OCI-LY1 (cell line): ENCODE data around the gene GFPT2.

Experiments used
- H2AFZ ChIP-seq: fragments of 200-600 bp; sonication (generic), shearing (Covaris generic); 2 replicates; pipeline ENCODE4 v1.6.0; 2014; ENCODE audit warnings: antibody characterized with exemption, mild to moderate bottlenecking, low read length
- H3F3A ChIP-seq: fragments of 200-600 bp; sonication (generic), shearing (Covaris generic); 2 replicates; pipeline ENCODE4 v1.6.0; 2014; ENCODE audit warnings: mild to moderate bottlenecking, antibody characterized with exemption, low read length, moderate library complexity; ENCODE audit not compliant: insufficient read depth
- H3K27ac ChIP-seq: fragments of 200-600 bp; sonication (generic); 2 replicates; pipeline ENCODE4 v1.5.1; 2014; ENCODE audit warnings: low read length, mixed run types, mild to moderate bottlenecking, low read depth; ENCODE audit not compliant: poor library complexity, severe bottlenecking
- H3K27me3 ChIP-seq: fragments of 200-600 bp; sonication (generic); 2 replicates; pipeline ENCODE4 v1.6.0; 2014; ENCODE audit warnings: antibody characterized with exemption, mild to moderate bottlenecking, low read length, moderate library complexity; ENCODE audit not compliant: insufficient read depth
- H3K36me3 ChIP-seq: fragments of 200-600 bp; sonication (generic); 2 replicates; pipeline ENCODE4 v1.6.1; 2014; ENCODE audit warnings: mild to moderate bottlenecking, antibody characterized with exemption, low read length, moderate library complexity, mixed read lengths; ENCODE audit not compliant: insufficient read depth
- H3K4me1 ChIP-seq: fragments of 200-600 bp; sonication (generic); 2 replicates; pipeline ENCODE4 v1.5.1; 2014; ENCODE audit warnings: mild to moderate bottlenecking, low read length, moderate library complexity; ENCODE audit not compliant: insufficient read depth, severe bottlenecking
- H3K4me2 ChIP-seq: fragments of 200-600 bp; sonication (generic), shearing (Covaris generic); 2 replicates; pipeline ENCODE4 v1.6.1; 2014; ENCODE audit warnings: low read length
- H3K4me3 ChIP-seq: fragments of 200-600 bp; sonication (generic); 2 replicates; pipeline ENCODE4 v1.5.1; 2014; ENCODE audit warnings: low read length, low read depth, mild to moderate bottlenecking, mixed read lengths; ENCODE audit not compliant: poor library complexity, severe bottlenecking
- H3K79me2 ChIP-seq: fragments of 200-600 bp; shearing (Covaris generic); 2 replicates; pipeline ENCODE4 v1.6.1; 2016; ENCODE audit warnings: mixed run types, low read length, mixed read lengths; ENCODE audit not compliant: insufficient read depth
- H3K9ac ChIP-seq: fragments of 200-600 bp; sonication (generic), shearing (Covaris generic); 2 replicates; pipeline ENCODE4 v1.6.1; 2014; ENCODE audit warnings: mild to moderate bottlenecking, low read length, mixed read lengths
- H3K9me2 ChIP-seq: fragments of 200-600 bp; sonication (generic), shearing (Covaris generic); 2 replicates; pipeline ENCODE4 v1.6.1; 2014; ENCODE audit warnings: low read depth, mild to moderate bottlenecking, low read length, mixed read lengths
- H3K9me3 ChIP-seq: fragments of 200-600 bp; shearing (Covaris generic); 2 replicates; pipeline ENCODE4 v1.6.1; 2014; ENCODE audit warnings: low read length, mixed read lengths
- H4K20me1 ChIP-seq: fragments of 200-600 bp; sonication (generic), shearing (Covaris generic); 2 replicates; pipeline ENCODE4 v1.6.0; 2016; ENCODE audit warnings: mild to moderate bottlenecking, low read length; ENCODE audit not compliant: insufficient read depth
- EZH2 ChIP-seq: fragments of 200-600 bp; sonication (generic), shearing (Covaris generic); IDR thresholded peaks from 2 replicates; pipeline ENCODE4 v1.8.0; 2017; ENCODE audit warnings: borderline replicate concordance, mixed run types, mild to moderate bottlenecking, antibody characterized with exemption, low read length, moderate library complexity, mixed read lengths
- TF ChIP-seq, protein P1 (sequence below): fragments of 200-600 bp; sonication (generic), shearing (Covaris generic); IDR thresholded peaks from 2 replicates; pipeline ENCODE4 v1.5.1; 2017; ENCODE audit warnings: mild to moderate bottlenecking, antibody characterized with exemption, low read length, moderate library complexity, mixed read lengths

GFPT2 gene

DNA sequence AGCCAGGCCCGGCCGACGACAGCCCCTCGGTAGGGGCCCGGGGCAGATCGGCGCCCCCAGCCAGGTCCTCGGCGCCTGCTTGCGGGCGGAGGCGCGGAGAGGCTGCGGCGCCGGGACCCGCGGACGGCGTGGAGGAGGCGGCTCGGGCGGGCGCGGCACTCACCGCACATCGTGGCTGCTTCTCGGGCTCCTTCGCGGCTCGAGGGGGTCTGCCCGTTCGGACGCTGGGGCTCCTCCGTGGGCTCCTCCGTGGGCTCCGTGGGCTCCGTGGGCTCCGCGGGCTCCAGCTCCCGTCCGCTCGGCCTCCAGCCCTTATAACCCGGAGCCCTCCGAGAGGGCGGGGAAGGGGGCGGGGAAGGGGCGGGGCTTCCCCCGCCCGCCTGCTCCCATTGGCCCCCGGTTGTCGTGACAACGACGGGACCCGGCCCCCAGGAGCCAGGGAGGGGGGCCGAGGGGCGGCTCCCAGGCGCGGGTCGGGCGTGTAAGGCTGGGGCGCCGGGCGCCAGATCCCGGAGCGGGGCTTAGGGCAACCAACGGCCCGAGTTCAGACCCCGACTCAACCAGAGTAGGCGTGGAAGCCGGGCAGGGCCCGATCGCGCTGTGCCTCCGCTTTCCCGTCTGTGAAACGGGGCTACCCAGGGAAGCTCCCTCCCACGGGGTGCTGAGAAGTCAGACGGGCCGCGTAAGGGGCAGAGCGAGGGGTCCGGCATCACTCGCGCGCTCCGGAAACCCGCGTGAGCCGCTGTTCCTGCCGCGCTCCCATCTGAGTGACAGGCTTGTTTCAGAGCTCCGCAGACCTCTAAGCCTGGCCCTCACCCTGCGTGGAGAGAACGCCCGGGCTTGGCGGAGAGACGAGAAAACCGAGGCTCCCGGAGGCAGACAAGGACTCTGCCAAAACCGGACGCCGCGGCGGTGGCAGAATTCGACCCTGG, at the start of gene GFPT2:
Gene GFPT2, minus strand, starts transcription at position 289 of the 932 bp plus-strand sequence. Its CDS starts 119 bp downstream, at position 170.
- H3K4me2 ChIP-seq = peak within 1 kb of the TSS; percentile 57
- H3K9ac ChIP-seq = no peak within 1 kb of the TSS
- no peaks in the 10 kb centered on the region for H3K9me2 ChIP-seq
- H3K36me3 ChIP-seq = no peaks in the 10 kb centered on the region
- TF ChIP-seq, protein P1, sequence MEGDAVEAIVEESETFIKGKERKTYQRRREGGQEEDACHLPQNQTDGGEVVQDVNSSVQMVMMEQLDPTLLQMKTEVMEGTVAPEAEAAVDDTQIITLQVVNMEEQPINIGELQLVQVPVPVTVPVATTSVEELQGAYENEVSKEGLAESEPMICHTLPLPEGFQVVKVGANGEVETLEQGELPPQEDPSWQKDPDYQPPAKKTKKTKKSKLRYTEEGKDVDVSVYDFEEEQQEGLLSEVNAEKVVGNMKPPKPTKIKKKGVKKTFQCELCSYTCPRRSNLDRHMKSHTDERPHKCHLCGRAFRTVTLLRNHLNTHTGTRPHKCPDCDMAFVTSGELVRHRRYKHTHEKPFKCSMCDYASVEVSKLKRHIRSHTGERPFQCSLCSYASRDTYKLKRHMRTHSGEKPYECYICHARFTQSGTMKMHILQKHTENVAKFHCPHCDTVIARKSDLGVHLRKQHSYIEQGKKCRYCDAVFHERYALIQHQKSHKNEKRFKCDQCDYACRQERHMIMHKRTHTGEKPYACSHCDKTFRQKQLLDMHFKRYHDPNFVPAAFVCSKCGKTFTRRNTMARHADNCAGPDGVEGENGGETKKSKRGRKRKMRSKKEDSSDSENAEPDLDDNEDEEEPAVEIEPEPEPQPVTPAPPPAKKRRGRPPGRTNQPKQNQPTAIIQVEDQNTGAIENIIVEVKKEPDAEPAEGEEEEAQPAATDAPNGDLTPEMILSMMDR = no peak
- TF ChIP-seq EZH2 = no peak
- H3K79me2 ChIP-seq = no peaks in the 10 kb centered on the region
- peak within 1 kb of the TSS; percentile 49 for H3K4me3 ChIP-seq
- no peak within 1 kb of the TSS for H3K27ac ChIP-seq
- no peaks in the 10 kb centered on the region for H3K4me1 ChIP-seq
- H4K20me1 ChIP-seq = no peaks in the 10 kb centered on the region
- H3K9me3 ChIP-seq = no peaks in the 10 kb centered on the region
- no peaks in the 10 kb centered on the region for H3F3A ChIP-seq
- no peak within 1 kb of the TSS for H2AFZ ChIP-seq
- H3K27me3 ChIP-seq = no peaks in the 10 kb centered on the region

DNA sequence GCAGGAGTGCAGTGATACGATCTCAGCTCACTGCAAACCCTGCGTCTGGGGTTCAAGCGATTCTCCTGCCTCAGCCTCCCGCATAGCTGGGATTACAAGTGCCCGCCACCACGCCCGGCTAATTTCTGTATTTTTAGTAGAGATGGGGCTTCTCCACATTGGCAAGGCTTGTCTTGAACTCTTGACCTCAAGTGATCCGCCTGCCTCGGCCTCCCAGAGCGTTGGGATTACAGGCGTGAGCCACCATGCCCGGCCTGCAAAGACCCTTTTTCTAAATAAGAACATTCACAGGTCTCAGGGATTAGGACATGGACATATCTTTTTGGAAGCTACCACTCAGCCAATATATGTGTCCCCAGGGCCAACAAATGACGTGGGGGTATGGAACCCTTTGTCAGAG, 49.6 kb upstream of the GFPT2 start:
- no peaks in the 10 kb centered on the region for H3K4me1 ChIP-seq
- no peak overlapping the region for H3K9ac ChIP-seq
- no peaks in the 10 kb centered on the region for H3K27me3 ChIP-seq
- H2AFZ ChIP-seq = no peak overlapping the region
- H4K20me1 ChIP-seq = no peaks in the 10 kb centered on the region
- no peak overlapping the region for H3K27ac ChIP-seq
- no peaks in the 10 kb centered on the region for H3K9me3 ChIP-seq
- H3K79me2 ChIP-seq = no peaks in the 10 kb centered on the region
- H3F3A ChIP-seq = no peaks in the 10 kb centered on the region
- no peaks in the 10 kb centered on the region for H3K9me2 ChIP-seq
- TF ChIP-seq EZH2 = no peak
- TF ChIP-seq, protein P1 = no peak
- H3K4me2 ChIP-seq = no peak overlapping the region
- no peaks in the 10 kb centered on the region; the same call in 1 of the 2 replicates for H3K36me3 ChIP-seq
- H3K4me3 ChIP-seq = no peak overlapping the region

DNA sequence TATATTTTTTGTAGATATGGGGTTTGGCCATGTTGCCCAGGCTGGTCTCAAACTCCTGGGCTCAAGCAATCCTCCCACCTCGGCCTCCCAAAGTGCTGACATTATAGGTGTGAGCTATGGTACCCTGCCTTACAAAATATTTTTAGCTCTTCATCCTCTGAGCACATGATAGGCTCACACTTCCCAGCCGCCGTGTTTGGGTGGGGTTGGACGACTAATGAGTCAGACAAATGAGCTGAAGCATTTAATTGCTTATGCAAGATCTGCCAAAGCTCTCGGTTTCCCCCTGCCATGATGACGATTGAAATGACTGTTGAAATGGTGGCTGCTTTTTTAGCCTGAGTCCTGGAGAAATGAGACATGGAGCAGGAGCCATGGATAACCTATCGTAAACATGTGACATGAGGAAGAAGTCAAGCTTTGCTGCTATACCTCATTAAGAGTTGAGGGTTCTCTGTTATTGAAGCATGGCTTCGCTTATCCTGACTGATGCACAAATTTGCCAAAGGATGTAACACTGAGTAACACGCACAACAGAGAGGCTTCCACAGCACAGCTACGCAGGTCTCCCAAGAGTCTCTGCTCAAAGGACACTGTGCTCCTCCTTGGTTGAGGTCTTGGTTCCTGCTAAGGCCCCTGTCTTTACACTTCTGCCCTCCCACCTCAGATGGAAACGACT, 48.2 kb upstream of the GFPT2 start:
- H3K9me3 ChIP-seq = no peaks in the 10 kb centered on the region
- H3K9me2 ChIP-seq = no peaks in the 10 kb centered on the region
- H3K27ac ChIP-seq = no peak overlapping the region
- H3K27me3 ChIP-seq = no peaks in the 10 kb centered on the region
- H3K4me3 ChIP-seq = no peak overlapping the region
- H4K20me1 ChIP-seq = no peaks in the 10 kb centered on the region
- H3K4me2 ChIP-seq = no peak overlapping the region
- H3K4me1 ChIP-seq = no peaks in the 10 kb centered on the region
- no peak overlapping the region for H3K9ac ChIP-seq
- H3K36me3 ChIP-seq = no peaks in the 10 kb centered on the region; the same call in 1 of the 2 replicates
- H3K79me2 ChIP-seq = no peaks in the 10 kb centered on the region
- no peak for TF ChIP-seq EZH2
- TF ChIP-seq, protein P1 = no peak
- no peaks in the 10 kb centered on the region for H3F3A ChIP-seq
- H2AFZ ChIP-seq = no peak overlapping the region
